Measurements from ENCODE around the gene AGXT.

Gene AGXT

DNA sequence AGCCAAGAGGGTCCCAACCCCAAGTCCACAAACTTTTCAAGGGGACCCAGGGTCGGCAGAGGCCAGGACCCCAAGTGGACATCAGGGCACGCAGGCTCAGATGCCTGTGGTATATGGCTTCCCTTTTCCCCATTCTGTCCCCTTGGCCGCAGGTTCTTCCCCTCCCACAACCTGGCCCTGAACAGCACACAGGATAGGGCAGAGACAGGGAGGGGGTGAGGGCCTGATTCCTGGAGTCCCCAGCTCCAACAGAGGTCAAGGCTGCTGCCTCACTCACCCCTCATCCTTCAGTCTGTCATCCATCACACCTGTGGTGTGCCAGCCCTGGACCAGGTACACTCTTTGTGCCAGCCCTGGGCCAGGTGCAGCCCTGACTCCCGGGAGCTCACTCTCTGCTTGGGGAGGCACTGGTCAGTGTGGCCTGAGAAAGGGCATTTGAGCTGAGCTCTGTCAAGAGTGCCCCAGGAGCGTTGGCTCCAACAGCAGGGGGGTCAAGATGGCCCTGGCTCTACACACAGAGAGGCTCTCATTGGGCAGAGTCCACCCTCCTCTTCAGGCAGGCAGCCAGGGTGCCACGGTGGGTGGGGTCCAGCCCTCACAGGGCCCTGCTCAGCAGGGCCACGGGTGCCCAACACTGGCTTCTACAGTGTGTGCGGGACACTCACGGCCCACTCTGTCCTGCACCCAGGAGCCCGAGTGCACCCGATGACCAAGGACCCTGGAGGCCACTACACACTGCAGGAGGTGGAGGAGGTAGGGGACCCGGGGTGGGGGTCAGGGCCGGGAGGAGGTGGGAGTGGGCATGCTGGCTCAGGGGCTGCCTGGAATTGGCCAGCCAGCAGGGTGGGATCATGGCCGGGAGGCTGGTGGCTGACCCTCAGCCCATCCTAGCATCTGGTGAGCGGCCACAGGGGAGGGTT is 1.6 kb downstream of the AGXT start:
- no peak for DNase-seq

GRCh38 chr2:240871071-240871958 is 2.7 kb downstream of the AGXT start:
- DNase-seq = no peak

DNA sequence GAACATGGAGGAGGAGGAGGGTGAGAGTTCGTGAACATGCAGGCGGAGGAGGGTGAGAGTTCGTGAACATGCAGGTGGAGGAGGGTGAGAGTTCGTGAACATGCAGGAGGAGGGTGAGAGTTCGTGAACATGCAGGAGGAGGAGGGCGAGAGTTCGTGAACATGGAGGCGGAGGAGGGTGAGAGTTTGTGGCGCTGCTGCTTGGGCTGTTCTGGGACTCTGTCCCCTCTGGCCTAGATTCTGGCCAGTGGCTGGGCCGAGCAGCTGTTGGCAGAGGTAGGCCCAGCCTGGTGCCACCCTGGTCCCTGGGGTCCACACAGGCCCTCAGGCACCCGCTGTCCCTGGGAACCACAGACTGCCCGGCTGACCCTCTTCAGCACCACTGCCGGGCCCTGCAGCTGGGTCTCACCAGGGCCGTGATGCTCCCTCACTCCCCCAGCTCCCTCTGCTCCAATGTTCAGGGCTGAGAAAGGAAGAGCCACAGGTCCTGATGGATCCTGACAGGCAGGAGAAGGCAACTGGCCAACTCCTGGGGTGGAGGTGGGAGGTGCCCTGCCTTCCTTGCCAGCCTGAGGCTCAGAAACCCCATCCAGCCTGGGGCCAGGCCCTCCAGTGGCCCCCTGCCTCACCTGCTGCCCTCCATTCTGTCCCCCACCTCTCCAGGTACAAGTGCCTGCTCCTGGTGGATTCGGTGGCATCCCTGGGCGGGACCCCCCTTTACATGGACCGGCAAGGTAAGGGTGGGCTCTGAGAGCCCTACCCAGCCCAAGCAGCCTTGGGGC is 3.9 kb downstream of the AGXT start:
- DNase-seq = no peak

DNA sequence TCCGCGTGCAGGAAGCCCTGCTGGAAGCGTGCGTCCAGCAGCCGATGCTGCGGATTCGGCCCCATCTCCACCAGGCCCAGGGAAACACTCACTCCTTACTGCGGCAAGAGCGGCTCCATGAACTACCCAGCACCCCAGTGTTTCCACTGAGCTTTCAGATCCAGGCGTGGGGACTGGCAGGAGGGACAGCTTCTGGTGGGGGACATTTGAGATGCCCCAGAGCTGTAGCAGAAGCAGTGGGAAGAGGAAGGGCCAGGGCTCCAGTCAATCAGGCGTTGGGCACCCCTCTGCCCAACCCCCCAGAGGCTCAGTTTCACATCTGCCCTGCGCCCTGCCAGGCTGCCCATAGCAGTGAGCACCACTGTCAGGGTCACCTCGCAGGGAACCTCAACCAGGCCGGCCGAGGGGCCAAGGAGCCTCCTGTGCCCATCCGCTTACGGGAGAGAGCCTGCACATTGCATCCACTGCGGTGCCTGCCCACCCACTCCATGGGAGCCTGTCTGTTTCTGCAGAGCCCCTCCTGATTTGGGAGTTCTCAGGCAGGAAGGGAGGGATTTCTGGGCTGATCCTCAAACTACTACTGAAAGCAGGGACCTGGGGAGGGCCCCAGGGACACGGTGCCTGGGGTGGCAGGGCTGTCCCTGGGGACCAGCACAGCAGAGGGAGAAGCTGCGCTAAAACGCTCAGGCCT is 4.6 kb downstream of the AGXT start:
- DNase-seq = no peak

DNA sequence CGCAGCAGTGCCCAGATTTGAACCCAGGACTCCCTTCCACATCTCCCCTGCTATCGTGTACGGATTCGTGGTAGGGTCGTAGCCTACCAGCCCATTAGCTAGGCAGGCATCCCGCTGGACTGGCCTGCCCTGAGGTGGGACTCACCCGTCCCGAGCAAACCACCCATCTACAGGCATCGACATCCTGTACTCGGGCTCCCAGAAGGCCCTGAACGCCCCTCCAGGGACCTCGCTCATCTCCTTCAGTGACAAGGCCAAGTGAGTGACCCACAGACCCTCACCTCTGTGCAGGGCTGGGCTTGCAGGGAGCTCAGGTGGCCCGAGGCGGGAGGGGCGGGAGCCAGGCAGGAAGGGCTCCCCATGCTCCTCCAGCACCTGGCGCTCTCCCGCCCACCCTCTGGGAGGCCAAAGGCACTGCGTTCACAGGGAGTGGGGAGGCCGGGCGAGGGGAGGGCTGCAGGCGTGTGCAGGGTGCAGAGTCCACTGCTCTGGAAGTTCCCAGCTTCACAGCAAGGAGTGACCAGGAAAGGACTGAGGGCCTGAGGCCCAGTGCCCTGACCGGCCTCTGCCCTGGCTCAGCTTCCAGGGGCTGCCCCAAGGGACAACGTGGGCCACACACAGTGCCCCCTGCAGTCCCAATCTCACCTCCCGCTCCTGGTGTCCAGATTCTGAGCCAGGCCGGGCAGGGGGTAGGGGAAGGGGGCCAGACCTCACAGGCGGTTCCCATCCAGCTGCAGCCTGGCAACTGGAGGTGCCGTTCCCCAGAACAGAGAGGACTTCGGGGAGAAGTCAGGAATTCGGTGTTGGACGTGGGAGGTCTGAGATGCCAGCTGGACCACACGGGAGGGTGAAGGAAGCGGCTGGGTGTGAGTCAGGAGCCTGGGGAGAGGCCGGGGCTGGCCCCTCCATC is 5.4 kb downstream of the AGXT start:
- DNase-seq = no peak

DNA sequence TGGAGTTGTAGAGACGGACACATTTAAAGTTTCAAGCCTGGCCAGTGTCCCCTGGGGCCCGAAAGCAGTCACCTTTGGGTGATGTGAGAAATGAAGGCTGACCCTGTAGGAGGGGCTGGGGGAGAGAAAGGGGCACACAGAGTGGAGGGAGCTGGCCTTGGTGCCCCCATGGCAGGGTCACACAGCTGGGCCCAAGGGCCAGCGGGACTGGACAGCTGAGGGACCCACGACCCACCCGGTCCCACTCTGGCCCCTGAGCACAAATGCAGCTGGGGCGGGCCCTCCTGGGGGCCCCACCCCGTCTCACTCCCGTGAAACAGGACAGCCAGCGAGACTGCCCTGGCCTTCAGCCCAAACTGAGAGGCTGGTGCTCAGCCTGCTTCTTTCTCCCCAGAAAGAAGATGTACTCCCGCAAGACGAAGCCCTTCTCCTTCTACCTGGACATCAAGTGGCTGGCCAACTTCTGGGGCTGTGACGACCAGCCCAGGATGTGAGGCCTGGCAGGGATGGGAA is 6.1 kb downstream of the AGXT start:
- DNase-seq = no peak

- no peak for DNase-seq
These were observed 6.8 kb downstream of the AGXT start for GRCh38 chr2:240875228-240876034.

DNA sequence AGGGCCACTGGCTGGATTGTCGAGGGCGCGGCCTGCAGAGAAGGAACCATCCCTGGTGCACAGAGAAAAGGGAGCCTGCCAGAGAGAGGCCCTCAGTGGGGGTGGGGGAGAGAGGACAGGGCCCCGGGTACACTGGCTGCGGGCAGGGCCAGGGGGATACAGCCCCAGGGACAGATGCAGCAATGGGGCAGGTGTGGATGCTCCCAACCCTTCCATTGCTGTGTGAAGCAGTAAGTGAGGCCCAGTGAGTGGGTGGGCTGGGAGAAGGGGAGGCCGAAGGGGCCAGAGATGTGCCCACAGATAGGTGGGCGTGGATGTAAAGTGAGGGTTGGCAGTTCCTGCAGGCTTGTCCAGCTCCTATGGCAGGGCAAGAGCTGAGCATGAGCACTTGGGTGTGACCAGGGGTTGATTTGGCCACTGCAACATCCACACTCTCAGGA is 7.4 kb downstream of the AGXT start:
- no peak for DNase-seq

GRCh38 chr2:240876475-240877251 is 8.0 kb downstream of the AGXT start:
- no peak for DNase-seq

DNA sequence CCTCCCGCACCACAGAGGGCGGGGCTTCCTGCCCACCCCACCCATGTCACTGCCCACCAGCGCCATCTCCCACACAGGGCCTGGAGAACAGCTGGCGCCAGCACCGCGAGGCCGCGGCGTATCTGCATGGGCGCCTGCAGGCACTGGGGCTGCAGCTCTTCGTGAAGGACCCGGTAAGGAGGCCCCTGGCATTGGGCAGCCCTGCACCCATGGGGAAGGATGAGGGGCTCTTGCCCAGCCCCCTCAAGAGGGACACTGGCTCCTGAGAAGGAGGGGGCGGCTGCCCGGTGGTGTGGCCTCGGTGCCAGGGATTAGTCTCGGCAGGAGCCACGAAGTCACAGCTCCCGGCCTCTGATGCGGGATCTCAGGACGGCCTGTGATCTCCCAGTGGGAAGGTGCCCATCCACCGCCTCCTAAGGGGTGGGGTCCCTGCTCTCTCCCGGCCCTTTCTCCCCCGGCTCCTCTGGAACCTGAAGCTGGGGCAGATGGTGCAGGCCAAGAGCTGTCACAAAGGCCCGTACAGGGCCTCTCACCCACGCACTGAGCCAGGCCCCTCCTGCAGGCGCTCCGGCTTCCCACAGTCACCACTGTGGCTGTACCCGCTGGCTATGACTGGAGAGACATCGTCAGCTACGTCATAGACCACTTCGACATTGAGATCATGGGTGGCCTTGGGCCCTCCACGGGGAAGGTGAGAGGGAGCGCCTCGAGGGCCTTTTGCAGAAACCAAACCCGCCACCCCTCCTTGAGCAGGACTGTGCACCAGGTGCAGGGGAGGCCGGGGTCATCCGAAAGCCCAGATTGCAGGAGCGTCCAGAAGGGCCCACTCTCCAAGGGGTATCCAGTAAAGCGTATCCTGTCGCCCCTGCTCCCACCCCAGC is 9.1 kb downstream of the AGXT start:
- no peak for DNase-seq

- DNase-seq = no peak
These were observed 9.8 kb downstream of the AGXT start for GRCh38 chr2:240878341-240878936.

GRCh38 chr2:240879105-240879504 is 10.5 kb downstream of the AGXT start:
- no peak for DNase-seq

GRCh38 chr2:240881913-240882312 is 13.3 kb downstream of the AGXT start:
- no peak for DNase-seq

- no peak for DNase-seq
These were observed 15.6 kb downstream of the AGXT start for GRCh38 chr2:240884221-240884620.

- DNase-seq = no peak
These were observed 16.1 kb downstream of the AGXT start for GRCh38 chr2:240884745-240885144.

- DNase-seq = no peak
These were observed 16.9 kb downstream of the AGXT start for GRCh38 chr2:240885566-240885965.

- DNase-seq = no peak
These were observed 17.5 kb downstream of the AGXT start for GRCh38 chr2:240886023-240886565.

All from stimulated activated CD4-positive, alpha-beta T cell treated with anti-CD3 and anti-CD28 coated beads, Interleukin-15, amount 100 ng/mL, for 24 hours (primary cell).